ENCODE data around the gene MCF2L.
"Not testable (repeated sequence)": the region's sequence is repeated elsewhere in the genome, so short reads cannot be mapped to it uniquely, and the experiment has no call there.

MCF2L gene, protein sequence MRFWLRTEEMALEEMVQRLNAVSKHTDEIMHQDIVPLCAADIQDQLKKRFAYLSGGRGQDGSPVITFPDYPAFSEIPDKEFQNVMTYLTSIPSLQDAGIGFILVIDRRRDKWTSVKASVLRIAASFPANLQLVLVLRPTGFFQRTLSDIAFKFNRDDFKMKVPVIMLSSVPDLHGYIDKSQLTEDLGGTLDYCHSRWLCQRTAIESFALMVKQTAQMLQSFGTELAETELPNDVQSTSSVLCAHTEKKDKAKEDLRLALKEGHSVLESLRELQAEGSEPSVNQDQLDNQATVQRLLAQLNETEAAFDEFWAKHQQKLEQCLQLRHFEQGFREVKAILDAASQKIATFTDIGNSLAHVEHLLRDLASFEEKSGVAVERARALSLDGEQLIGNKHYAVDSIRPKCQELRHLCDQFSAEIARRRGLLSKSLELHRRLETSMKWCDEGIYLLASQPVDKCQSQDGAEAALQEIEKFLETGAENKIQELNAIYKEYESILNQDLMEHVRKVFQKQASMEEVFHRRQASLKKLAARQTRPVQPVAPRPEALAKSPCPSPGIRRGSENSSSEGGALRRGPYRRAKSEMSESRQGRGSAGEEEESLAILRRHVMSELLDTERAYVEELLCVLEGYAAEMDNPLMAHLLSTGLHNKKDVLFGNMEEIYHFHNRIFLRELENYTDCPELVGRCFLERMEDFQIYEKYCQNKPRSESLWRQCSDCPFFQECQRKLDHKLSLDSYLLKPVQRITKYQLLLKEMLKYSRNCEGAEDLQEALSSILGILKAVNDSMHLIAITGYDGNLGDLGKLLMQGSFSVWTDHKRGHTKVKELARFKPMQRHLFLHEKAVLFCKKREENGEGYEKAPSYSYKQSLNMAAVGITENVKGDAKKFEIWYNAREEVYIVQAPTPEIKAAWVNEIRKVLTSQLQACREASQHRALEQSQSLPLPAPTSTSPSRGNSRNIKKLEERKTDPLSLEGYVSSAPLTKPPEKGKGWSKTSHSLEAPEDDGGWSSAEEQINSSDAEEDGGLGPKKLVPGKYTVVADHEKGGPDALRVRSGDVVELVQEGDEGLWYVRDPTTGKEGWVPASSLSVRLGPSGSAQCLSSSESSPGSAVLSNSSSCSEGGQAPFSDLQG

GRCh38 chr13:112968910-112969691 lies at the start of gene MCF2L:
Gene MCF2L (plus strand): TSS chr13:112969214. CDS start chr13:112969380, 166 bp downstream.
- DNase-seq (ENCODE audit: low read depth) = peak; percentile 47

GRCh38 chr13:112923962-112924361 lies 45.1 kb upstream of the MCF2L start:
- no peak for DNase-seq (ENCODE audit: low read depth)

DNA sequence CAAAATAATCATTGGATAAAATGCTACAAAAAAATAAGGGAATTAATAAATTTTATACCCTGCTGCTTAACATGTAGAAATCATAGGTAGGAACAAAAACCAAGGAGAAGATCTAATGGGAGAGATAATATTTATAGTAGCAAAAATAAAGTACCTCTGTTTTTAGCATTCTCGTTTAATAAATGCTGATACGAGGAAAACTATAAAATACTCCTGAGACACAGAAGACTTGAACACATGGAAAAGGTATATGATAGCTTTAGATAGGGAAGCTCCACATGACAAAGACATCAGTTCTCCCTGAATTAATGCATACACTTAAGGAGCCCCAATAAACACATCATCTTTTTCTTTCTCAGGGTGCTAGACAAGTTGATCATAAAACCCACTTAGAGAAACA lies 44.6 kb upstream of the MCF2L start:
- DNase-seq (ENCODE audit: low read depth) = no peak

GRCh38 chr13:112926003-112926402 lies 43.0 kb upstream of the MCF2L start:
- DNase-seq (ENCODE audit: low read depth) = no peak

- DNase-seq (ENCODE audit: low read depth) = no peak
Observed at GRCh38 chr13:112926993-112927392, 42.0 kb upstream of the MCF2L start.

GRCh38 chr13:112928020-112928971 lies 40.7 kb upstream of the MCF2L start:
- no peak for DNase-seq (ENCODE audit: low read depth)

- no peak for DNase-seq (ENCODE audit: low read depth)
Observed at GRCh38 chr13:112928972-112929782, 39.8 kb upstream of the MCF2L start.

DNA sequence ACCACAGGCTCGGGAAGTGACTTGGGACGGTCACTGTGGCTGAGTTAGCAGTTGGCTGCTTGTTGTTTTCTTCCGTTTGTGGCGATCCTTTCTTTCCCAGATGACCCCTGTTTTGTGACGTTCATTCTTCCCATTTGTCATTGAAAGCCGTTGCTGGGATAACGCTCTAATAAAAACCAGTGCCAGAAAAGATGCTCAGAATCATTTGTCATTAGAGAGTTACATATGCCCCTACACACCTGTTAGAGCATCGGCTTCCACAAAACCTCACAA lies 39.3 kb upstream of the MCF2L start:
- no peak for DNase-seq (ENCODE audit: low read depth)

DNA sequence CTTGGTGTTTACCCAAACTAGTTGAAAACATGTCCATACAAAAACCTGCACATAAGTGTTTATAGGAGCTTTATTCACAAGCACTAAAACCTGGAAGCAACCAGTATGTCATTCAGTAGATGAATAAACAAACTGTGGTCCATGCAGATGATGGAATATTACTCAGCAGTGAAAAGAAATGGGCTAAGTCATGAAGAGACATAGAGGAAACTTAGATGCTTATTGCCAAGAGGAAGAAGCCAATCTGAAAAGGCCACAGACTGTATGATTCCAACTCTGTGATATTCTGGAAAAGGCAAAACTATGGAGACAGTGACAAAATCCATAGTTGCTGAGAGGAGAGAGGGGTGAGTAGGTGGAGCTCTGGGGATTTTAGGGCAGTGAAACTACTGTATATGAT lies 38.8 kb upstream of the MCF2L start:
- no peak for DNase-seq (ENCODE audit: low read depth)

GRCh38 chr13:112931028-112931934 lies 37.7 kb upstream of the MCF2L start:
- no peak for DNase-seq (ENCODE audit: low read depth)

DNA sequence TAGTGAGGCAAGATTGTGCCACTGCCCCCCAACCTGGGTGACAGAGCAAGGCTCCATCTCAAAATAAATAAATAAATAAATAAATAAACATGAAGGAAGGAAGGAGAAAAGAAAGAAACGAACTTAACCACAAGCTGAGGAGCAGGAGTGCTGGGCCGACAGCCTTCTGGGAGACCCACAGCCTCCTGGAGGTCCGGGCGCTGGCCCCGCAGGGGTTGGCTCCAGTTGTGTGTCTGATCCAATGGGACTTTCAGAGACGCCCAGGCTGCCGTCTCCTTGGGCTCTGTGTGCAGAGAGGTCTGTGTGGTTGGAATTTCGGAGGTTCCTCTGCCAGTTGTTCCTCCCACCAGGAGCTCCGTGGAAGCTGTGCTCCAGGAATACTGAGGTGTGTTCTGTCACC lies 36.0 kb upstream of the MCF2L start:
- no peak for DNase-seq (ENCODE audit: low read depth)

GRCh38 chr13:112933649-112934048 lies 35.4 kb upstream of the MCF2L start:
- no peak for DNase-seq (ENCODE audit: low read depth)

DNA sequence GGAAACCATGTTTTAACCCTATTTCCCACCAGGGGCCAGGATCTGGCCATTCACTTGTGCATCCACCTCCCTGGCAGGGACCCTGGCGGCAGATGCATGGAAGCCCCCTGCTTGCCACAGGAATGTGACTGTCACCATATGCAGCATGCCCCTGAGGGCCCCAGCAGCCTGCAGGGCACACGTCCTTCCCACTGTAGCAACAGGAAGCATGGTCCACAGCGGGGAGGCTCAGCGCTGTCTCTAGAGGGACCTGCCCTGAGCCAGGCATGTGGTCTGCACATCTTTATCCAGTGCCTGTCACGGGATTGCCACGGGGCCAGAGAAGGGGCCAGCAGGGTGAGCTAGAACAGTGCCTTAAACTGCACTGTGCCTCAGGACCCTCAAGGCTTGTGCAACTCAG lies 34.9 kb upstream of the MCF2L start:
- DNase-seq (ENCODE audit: low read depth) = no peak

GRCh38 chr13:112938680-112939079 lies 30.3 kb upstream of the MCF2L start:
- no peak for DNase-seq (ENCODE audit: low read depth)

- DNase-seq (ENCODE audit: low read depth) = no peak
Observed at GRCh38 chr13:112940236-112940635, 28.8 kb upstream of the MCF2L start.

GRCh38 chr13:112941349-112941748 lies 27.7 kb upstream of the MCF2L start:
- DNase-seq (ENCODE audit: low read depth) = no peak

DNA sequence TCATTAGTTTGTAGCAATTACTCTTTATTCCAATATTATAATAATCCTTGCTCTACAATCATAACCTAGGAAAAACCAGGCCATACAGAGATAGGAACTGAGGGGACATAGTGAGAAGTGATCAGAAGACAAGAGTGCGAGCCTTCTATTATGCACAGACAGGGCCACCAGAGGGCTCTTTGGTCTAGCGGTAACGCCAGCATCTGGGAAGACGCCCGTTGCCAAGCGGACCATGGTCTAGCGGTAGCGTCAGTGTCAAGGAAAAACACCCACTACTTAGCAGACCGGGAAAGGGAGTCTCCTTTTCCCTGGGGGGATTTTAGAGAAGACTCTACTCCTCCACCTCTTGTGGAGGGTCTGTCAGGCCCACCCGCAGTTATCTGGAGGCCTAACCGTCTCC lies 27.2 kb upstream of the MCF2L start:
- not testable (repeated sequence) for DNase-seq (ENCODE audit: low read depth)

- DNase-seq (ENCODE audit: low read depth) = peak; percentile 98
Observed at GRCh38 chr13:112942689-112943308, 26.2 kb upstream of the MCF2L start.

All from activated T-cell treated with anti-CD3 and anti-CD28 coated beads for 1 hour (primary cell).